GM18873 (cell line): ENCODE results near the gene GNG5.
"Not testable (repeated sequence)": the region's sequence is repeated elsewhere in the genome, so short reads cannot be mapped to it uniquely, and the experiment has no call there.

Experiments
- ATAC-seq: cut with Tn5 transposase; IDR thresholded peaks from one replicate; pipeline ENCODE4 v1.9.1; 2021; ENCODE audit warnings: mild to moderate bottlenecking, moderate library complexity, moderate number of reproducible peaks; ENCODE audit not compliant: unreplicated experiment, low FRiP score

The GNG5 gene

GRCh38 chr1:84492726-84493125, 13.7 kb downstream of the GNG5 start:
- ATAC-seq = no peak

GRCh38 chr1:84489766-84490165, 16.6 kb downstream of the GNG5 start:
- no peak for ATAC-seq

GRCh38 chr1:84488107-84488506, 18.3 kb downstream of the GNG5 start:
- ATAC-seq = no peak

- ATAC-seq = no peak
Observed at GRCh38 chr1:84481317-84481716, 25.1 kb downstream of the GNG5 start.

GRCh38 chr1:84480650-84481049, 25.7 kb downstream of the GNG5 start:
- no peak for ATAC-seq

GRCh38 chr1:84479998-84480397, 26.4 kb downstream of the GNG5 start:
- no peak for ATAC-seq

GRCh38 chr1:84478876-84479868, 27.2 kb downstream of the GNG5 start, which contains the start of gene RPF1:
Gene RPF1, plus strand, starts transcription at chr1:84479266. Its CDS starts 16 bp downstream, at chr1:84479282.
- peak; percentile 84 for ATAC-seq

- no peak for ATAC-seq
Observed at GRCh38 chr1:84476225-84476624, 30.2 kb downstream of the GNG5 start.

GRCh38 chr1:84467298-84467697, 39.1 kb downstream of the GNG5 start:
- no peak for ATAC-seq

GRCh38 chr1:84462118-84462517, 44.3 kb downstream of the GNG5 start:
- no peak for ATAC-seq

- no peak for ATAC-seq
Observed at GRCh38 chr1:84452436-84452835, 53.9 kb downstream of the GNG5 start.

- ATAC-seq = no peak
Observed at GRCh38 chr1:84450910-84451309, 55.5 kb downstream of the GNG5 start.

GRCh38 chr1:84448704-84449103, 57.7 kb downstream of the GNG5 start:
- ATAC-seq = not testable (repeated sequence)
